Fibroblast of skin of abdomen (primary cell): ENCODE measurements around the gene STAB2.

ENCODE experiments used
- DNase-seq: peaks from one replicate; pipeline ENCODE4 v3.0.0-alpha.2; 2013

STAB2 gene

GRCh38 chr12:103691063-103691462, 104.0 kb downstream of the STAB2 start:
- no peak for DNase-seq

GRCh38 chr12:103696101-103696500, 109.0 kb downstream of the STAB2 start:
- DNase-seq: no peak

GRCh38 chr12:103697971-103698751, 111.1 kb downstream of the STAB2 start:
- no peak for DNase-seq

- no peak for DNase-seq
Observed at GRCh38 chr12:103698752-103699560, 111.9 kb downstream of the STAB2 start.

- DNase-seq: no peak
Observed at GRCh38 chr12:103705098-103705497, 118.0 kb downstream of the STAB2 start.

- no peak for DNase-seq
Observed at GRCh38 chr12:103705927-103706326, 118.9 kb downstream of the STAB2 start.

- no peak for DNase-seq
Observed at GRCh38 chr12:103707446-103707845, 120.4 kb downstream of the STAB2 start.

GRCh38 chr12:103710544-103710943, 123.5 kb downstream of the STAB2 start:
- no peak for DNase-seq

- DNase-seq: no peak
Observed at GRCh38 chr12:103712216-103712615, 125.1 kb downstream of the STAB2 start.

GRCh38 chr12:103715494-103715893, 128.4 kb downstream of the STAB2 start:
- no peak for DNase-seq

- no peak for DNase-seq
Observed at GRCh38 chr12:103716517-103717196, 129.6 kb downstream of the STAB2 start.

- DNase-seq: no peak
Observed at GRCh38 chr12:103725398-103725797, 138.3 kb downstream of the STAB2 start.

GRCh38 chr12:103727638-103728037, 140.6 kb downstream of the STAB2 start:
- no peak for DNase-seq

- DNase-seq: no peak
Observed at GRCh38 chr12:103728323-103728722, 141.2 kb downstream of the STAB2 start.

- DNase-seq: no peak
Observed at GRCh38 chr12:103729499-103729898, 142.4 kb downstream of the STAB2 start.

GRCh38 chr12:103731539-103731938, 144.5 kb downstream of the STAB2 start:
- no peak for DNase-seq

GRCh38 chr12:103734863-103735262, 147.8 kb downstream of the STAB2 start:
- DNase-seq: no peak

GRCh38 chr12:103735291-103735690, 148.2 kb downstream of the STAB2 start:
- DNase-seq: no peak

- DNase-seq: no peak
Observed at GRCh38 chr12:103736572-103736971, 149.5 kb downstream of the STAB2 start.

GRCh38 chr12:103737881-103738280, 150.8 kb downstream of the STAB2 start:
- DNase-seq: no peak

- DNase-seq: no peak
Observed at GRCh38 chr12:103742349-103742932, 155.4 kb downstream of the STAB2 start.

- DNase-seq: no peak
Observed at GRCh38 chr12:103743788-103744187, 156.7 kb downstream of the STAB2 start.

GRCh38 chr12:103745962-103746361, 158.9 kb downstream of the STAB2 start:
- no peak for DNase-seq
